Urinary bladder (tissue), 4 donors: ENCODE measurements around the gene TIMP3. TPM values are rescaled to one million over a fixed set of nuclear protein-coding genes. Genes with fewer than 3 reads are reported as not detected.
"Not testable (repeated sequence)": the region's sequence is repeated elsewhere in the genome, so short reads cannot be mapped to it uniquely, and the experiment has no call there.

Experiments
- DNase-seq: peaks from one replicate; pipeline ENCODE4 v3.0.0-alpha.2; 2015; ENCODE audit errors: extremely low spot score
- H3K27ac ChIP-seq: one replicate; pipeline ENCODE4 v1.5.1; 2013; ENCODE audit warnings: low read depth, mild to moderate bottlenecking, moderate library complexity
- H3K36me3 ChIP-seq: one replicate; pipeline ENCODE4 v1.6.1; 2013; ENCODE audit warnings: mild to moderate bottlenecking, moderate library complexity; ENCODE audit not compliant: insufficient read depth
- H3K4me1 ChIP-seq: one replicate; pipeline ENCODE4 v1.6.1; 2013; ENCODE audit warnings: mild to moderate bottlenecking, moderate library complexity; ENCODE audit not compliant: insufficient read depth
- H3K4me3 ChIP-seq: one replicate; pipeline ENCODE4 v1.5.1; 2013; ENCODE audit warnings: low read depth, low read length
- WGBS: extraction: QIAGEN DNeasy Blood & Tissue Kit; methylation state at CpG from one replicate; pipeline ENCODE4 v1.1.7; 2013; 5-methylcytosine and 5-hydroxymethylcytosine counted together
- polyA plus RNA-seq: library from polyadenylated mRNA; stranded (reverse); fragments of 200-250 nt; gene quantifications from one replicate; pipeline ENCODE4 v1.2.3, GENCODE V29; 2013
- total RNA-seq: library from RNA; depleted of rRNA; stranded (reverse); fragments of >200 nt; gene quantifications from one replicate; pipeline ENCODE4 v1.2.3, GENCODE V29; 2014
- donor health status: healthy with polysubstance abuse.
- donor health status: healthy.

Gene TIMP3
- total and polyA plus RNA-seq, 2 donors, result 212 to 217 TPM

DNA sequence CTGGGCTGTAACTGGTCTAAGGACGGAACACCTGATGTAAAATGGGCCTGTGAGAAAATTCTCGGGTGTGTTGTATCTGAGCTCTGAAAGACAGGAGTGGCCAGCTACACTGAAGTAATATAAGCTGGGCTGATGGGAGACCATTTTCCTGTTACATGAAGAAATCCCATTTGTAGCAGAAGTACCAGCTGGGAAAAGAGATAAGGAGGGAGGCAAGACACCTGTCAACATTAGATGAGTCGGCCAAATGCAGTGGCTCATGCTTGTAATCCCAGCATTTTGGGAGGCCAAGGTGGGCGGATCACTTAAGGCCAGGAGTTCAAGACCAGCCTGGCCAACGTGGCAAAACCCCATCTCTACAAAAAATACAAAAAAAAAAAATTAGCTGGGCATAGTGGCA is 72.1 kb downstream of the TIMP3 start:
- H3K4me1 ChIP-seq, H3K36me3 ChIP-seq, DNase-seq, H3K27ac ChIP-seq, H3K4me3 ChIP-seq: not testable (repeated sequence)
- 87% methylated on average over 5 of the region's 5 CpGs for WGBS

- 94% methylated on average over 4 of the region's 4 CpGs for WGBS
- Histone ChIP-seq H3K4me1 (no peaks in the 10 kb centered on the region), H3K27ac (no peak overlapping the region), H3K36me3 (no peaks in the 10 kb centered on the region), H3K4me3 (no peak overlapping the region)
- no peak for DNase-seq
These were observed 72.9 kb downstream of the TIMP3 start for GRCh38 chr22:32874385-32874784.

GRCh38 chr22:32874976-32875375 is 73.5 kb downstream of the TIMP3 start:
- no peak for DNase-seq
- 69% methylated on average over 10 of the region's 10 CpGs for WGBS
- H3K36me3 ChIP-seq, result no peaks in the 10 kb centered on the region
- no peak overlapping the region for H3K4me3 ChIP-seq
- H3K4me1 ChIP-seq, result no peaks in the 10 kb centered on the region
- H3K27ac ChIP-seq, result no peak overlapping the region

GRCh38 chr22:32876516-32876915 is 75.0 kb downstream of the TIMP3 start:
- no peaks in the 10 kb centered on the region for H3K36me3 ChIP-seq
- 96% methylated on average over 2 of the region's 2 CpGs for WGBS
- no peak overlapping the region for H3K27ac ChIP-seq
- no peak overlapping the region for H3K4me3 ChIP-seq
- H3K4me1 ChIP-seq, result no peaks in the 10 kb centered on the region
- DNase-seq, result no peak

DNA sequence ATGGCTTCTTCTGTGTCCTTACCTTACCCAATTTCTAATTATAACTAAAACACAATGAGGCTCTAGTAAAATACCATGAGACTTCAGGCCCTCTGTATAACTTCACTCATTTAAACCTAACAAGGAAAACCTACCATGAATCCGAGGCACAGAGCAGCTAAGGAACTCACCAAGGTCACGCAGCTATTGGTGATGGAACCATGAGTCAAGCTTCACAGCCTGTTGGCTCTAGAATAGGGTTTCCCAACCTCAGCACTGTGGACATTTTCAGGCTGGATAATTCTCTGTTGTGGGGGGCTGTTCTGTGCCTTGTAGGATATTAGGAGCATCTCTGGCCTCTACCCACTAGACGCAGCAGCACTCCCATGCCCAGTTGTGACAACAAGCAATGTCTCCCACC is 75.7 kb downstream of the TIMP3 start:
- no peak overlapping the region for H3K4me3 ChIP-seq
- no peaks in the 10 kb centered on the region for H3K4me1 ChIP-seq
- no peaks in the 10 kb centered on the region for H3K36me3 ChIP-seq
- WGBS, result 95% methylated on average over 3 of the region's 3 CpGs
- no peak for DNase-seq
- no peak overlapping the region for H3K27ac ChIP-seq

DNA sequence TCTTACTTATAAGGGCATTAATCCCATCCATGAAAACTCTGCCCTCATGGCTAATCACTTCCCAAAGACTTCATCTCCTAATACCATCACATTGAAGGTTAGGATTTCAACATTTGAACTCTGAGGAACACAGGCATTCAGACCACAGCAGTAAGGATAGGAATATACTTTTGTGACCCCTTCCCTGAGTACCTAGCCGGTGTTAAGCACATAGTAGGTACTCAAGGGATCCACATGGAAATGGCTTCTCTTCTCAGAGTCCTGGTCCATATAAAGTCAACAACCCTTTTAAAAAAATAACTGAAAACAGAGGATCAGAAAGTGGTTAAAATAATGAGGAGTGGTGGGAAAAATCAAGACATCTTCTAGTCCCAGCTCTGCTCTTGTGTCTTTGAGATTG is 78.0 kb downstream of the TIMP3 start:
- Histone ChIP-seq H3K4me1 (no peaks in the 10 kb centered on the region), H3K4me3 (no peak overlapping the region), H3K27ac (no peak overlapping the region), H3K36me3 (no peaks in the 10 kb centered on the region)
- DNase-seq, result no peak
- 47% methylated on average over 1 of the region's 1 CpG for WGBS

- DNase-seq, result no peak
- 21% methylated on average over 2 of the region's 2 CpGs for WGBS
- H3K4me1 ChIP-seq, result no peaks in the 10 kb centered on the region
- H3K27ac ChIP-seq, result no peak overlapping the region
- no peak overlapping the region for H3K4me3 ChIP-seq
- H3K36me3 ChIP-seq, result no peaks in the 10 kb centered on the region
These were observed 78.6 kb downstream of the TIMP3 start for GRCh38 chr22:32880061-32880460.

DNA sequence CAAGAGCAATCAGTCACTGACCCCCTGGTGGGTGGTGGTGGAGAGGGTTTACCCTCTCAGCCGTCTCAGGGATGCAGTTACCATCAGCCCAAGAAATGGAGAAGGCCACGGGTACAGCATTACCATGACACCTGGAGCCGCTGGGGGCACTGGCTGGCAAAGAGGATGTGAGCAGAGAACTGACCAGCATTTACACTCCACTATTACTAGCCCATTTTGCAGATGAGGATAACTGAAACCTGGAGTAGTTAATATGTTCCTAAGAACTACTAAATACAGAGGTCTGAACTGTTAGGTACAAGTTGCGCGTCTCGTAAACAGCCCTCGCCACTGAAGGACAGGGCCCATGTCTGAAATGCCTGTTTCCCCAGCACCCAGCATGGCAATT is 79.0 kb downstream of the TIMP3 start:
- no peak overlapping the region for H3K4me3 ChIP-seq
- DNase-seq, result no peak
- H3K27ac ChIP-seq, result no peak overlapping the region
- no peaks in the 10 kb centered on the region for H3K4me1 ChIP-seq
- no peaks in the 10 kb centered on the region for H3K36me3 ChIP-seq
- WGBS, result 72% methylated on average over 7 of the region's 7 CpGs

DNA sequence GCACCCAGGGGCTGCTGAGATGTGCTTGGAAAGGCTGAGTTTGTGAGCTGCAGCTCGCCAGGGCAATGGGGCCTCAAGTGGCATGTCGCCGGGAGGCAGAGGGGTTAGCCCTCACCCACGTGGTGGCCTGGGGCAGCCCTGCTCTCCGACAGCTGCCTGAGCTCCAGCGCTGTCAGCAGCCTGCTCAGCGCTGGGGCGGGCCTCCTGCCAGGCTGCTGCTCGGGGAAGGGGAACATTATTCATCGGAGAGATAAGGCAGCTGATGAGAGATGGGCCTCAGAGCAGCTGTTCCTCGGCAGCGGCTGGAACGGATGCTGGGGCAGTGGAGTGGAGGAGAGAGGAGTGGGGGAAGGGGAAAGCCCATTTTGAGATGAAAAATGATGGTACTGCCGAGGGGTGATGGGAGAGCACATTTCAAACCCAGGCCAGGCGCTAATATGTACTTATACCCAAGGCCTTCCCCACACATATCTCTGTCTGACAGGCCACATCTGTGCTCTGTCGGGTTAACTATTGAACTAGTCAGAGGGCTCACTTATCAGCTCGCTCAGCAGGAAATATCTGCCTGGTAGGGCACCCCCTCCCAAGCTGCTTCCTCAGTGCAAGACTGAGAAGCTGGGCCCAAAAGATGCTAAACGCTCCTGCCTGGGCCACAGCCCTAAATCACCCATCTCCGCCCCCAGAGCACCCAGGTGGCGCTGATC is 79.5 kb downstream of the TIMP3 start:
- H3K36me3 ChIP-seq, result no peaks in the 10 kb centered on the region
- H3K4me3 ChIP-seq, result no peak overlapping the region
- WGBS, result 17% methylated on average over 20 of the region's 20 CpGs
- DNase-seq, result peak; percentile 90
- no peak overlapping the region for H3K27ac ChIP-seq
- no peaks in the 10 kb centered on the region for H3K4me1 ChIP-seq

GRCh38 chr22:32882360-32882755 is 80.9 kb downstream of the TIMP3 start:
- DNase-seq, result no peak

GRCh38 chr22:32882774-32883530 is 81.4 kb downstream of the TIMP3 start:
- Histone ChIP-seq H3K27ac (no peak overlapping the region), H3K4me1 (no peaks in the 10 kb centered on the region), H3K36me3 (no peaks in the 10 kb centered on the region), H3K4me3 (no peak overlapping the region)
- DNase-seq, result no peak
- WGBS, result 90% methylated on average over 6 of the region's 6 CpGs

More at GRCh38 chr22:32882360-32882755, 80.9 kb downstream of the TIMP3 start:
- 87% methylated on average over 4 of the region's 4 CpGs for WGBS
- H3K36me3 ChIP-seq, result no peaks in the 10 kb centered on the region
- H3K4me1 ChIP-seq, result no peaks in the 10 kb centered on the region
- H3K4me3 ChIP-seq, result no peak overlapping the region
- H3K27ac ChIP-seq, result no peak overlapping the region

- no peak overlapping the region for H3K4me3 ChIP-seq
- H3K27ac ChIP-seq, result no peak overlapping the region
- no peaks in the 10 kb centered on the region for H3K4me1 ChIP-seq
- 39% methylated on average over 7 of the region's 7 CpGs for WGBS
- no peak for DNase-seq
- H3K36me3 ChIP-seq, result no peaks in the 10 kb centered on the region
These were observed 85.9 kb downstream of the TIMP3 start for GRCh38 chr22:32887324-32887980.

DNA sequence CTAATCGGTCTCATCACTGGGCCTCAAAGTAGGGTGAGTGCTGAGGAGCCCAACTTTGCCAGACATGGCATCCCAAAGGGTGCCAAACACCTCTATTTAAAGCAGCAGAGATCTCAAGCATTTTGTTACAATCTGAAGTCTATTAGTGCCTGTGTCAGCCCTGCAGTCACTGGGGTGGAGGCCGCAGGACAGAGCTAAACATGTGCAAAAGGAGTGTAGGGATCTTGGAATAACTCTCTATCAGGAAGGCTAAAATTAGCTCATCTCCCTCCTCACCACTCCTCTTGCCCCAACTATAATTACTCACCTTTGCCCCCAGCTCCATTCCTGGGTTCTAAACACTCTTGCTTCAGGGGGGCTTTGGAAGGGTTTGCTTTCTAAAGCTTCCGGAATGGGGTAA is 87.5 kb downstream of the TIMP3 start:
- no peak overlapping the region for H3K27ac ChIP-seq
- no peak overlapping the region for H3K4me3 ChIP-seq
- WGBS, result 89% methylated on average over 3 of the region's 3 CpGs
- DNase-seq, result no peak
- H3K36me3 ChIP-seq, result no peaks in the 10 kb centered on the region
- H3K4me1 ChIP-seq, result no peaks in the 10 kb centered on the region

- no peak for DNase-seq
- Histone ChIP-seq H3K4me1 (no peaks in the 10 kb centered on the region), H3K27ac (no peak overlapping the region), H3K36me3 (no peaks in the 10 kb centered on the region), H3K4me3 (no peak overlapping the region)
- 85% methylated on average over 7 of the region's 7 CpGs for WGBS
These were observed 95.4 kb downstream of the TIMP3 start for GRCh38 chr22:32896891-32897290.
